Thyroid gland (tissue), 4 donors: Measurements from ENCODE around the gene AGPAT1.

Source experiments
- CTCF ChIP-seq, 6 experiments: fragments of 200-600 bp in 3 of 6; fragments of 450-650 bp in 3 of 6; sonication (generic) in 3 of 6; IDR thresholded peaks; one replicate each; pipeline ENCODE4 v1.5.1; 2016 to 2019; ENCODE audit warnings: antibody characterized with exemption in 6 of 6, mild to moderate bottlenecking in 2 of 6, inconsistent platforms in 1 of 6, moderate library complexity in 1 of 6
- POLR2A ChIP-seq, 2 donors: fragments of 450-650 bp; IDR thresholded peaks; one replicate each; pipeline ENCODE4 v1.6.1; 2017; ENCODE audit warnings: antibody characterized with exemption in 2 of 2, mild to moderate bottlenecking in 2 of 2, moderate library complexity in 1 of 2

- TF ChIP-seq POLR2A (IDR thresholded peaks at IDR 0.05) (no peak), CTCF (IDR thresholded peaks at IDR 0.05) (no peak)
Observed at GRCh38 chr6:32204268-32204715, 28.4 kb upstream of the AGPAT1 start.
